HCT116 (cell line): ENCODE data around the gene GRM1. TPM values are rescaled to one million over a fixed set of nuclear protein-coding genes. Genes with fewer than 3 reads are reported as not detected.

ENCODE experiments used
- ATAC-seq: fragments of 200-7000 bp; cut with Tn5 transposase; 2 replicates; pipeline ENCODE4 v1.9.1; 2020; ENCODE audit warnings: mild to moderate bottlenecking, moderate library complexity
- BruUV-seq: library from RNA; stranded (reverse); fragments of 400-500 nt; replicated peaks from 2 replicates; lab custom pipeline; 2021; lab: Mats Ljungman, UMichigan
- CTCF ChIA-PET: fragments of 300-600 bp; sonication (Branson Sonifier 250); formaldehyde crosslinking; loops from one replicate; lab custom pipeline; 2021; ENCODE audit warnings: antibody characterized with exemption; lab: Charles Lee
- POLR2A ChIA-PET: fragments of 300-600, 350-600 bp; sonication (Branson Sonifier 250); formaldehyde crosslinking; loops from one replicate; lab custom pipeline; 2021; ENCODE audit warnings: antibody characterized with exemption; lab: Charles Lee
- RAD21 ChIA-PET, 2 experiments: fragments of 300-600 bp; sonication (Branson Sonifier 250); formaldehyde crosslinking; loops; one replicate each; lab custom pipeline; 2023; ENCODE audit warnings: low total read pairs in 2 of 2; ENCODE audit not compliant: uncharacterized antibody in 2 of 2, unreplicated experiment in 2 of 2, low non-redundant PET in 1 of 2; lab: Charles Lee
- DNase-seq: peaks from one replicate; pipeline ENCODE4 v3.0.0-alpha.2; 2010; ENCODE audit warnings: low read depth, low spot score
- H2AFZ ChIP-seq: fragments of 200-600 bp; shearing (Covaris generic), sonication (generic); 2 replicates; pipeline ENCODE4 v1.6.1; 2017; ENCODE audit warnings: low read depth, mixed run types, mixed read lengths, antibody characterized with exemption, low read length; ENCODE audit not compliant: poor library complexity, severe bottlenecking
- H3K27ac ChIP-seq: 2 replicates; pipeline ENCODE4 v1.5.1; 2012; ENCODE audit warnings: low read depth, low read length
- H3K27me3 ChIP-seq: fragments of 200-600 bp; sonication (generic); 2 replicates; pipeline ENCODE4 v1.6.1; 2016; ENCODE audit warnings: mixed run types, low read length, mixed read lengths; ENCODE audit not compliant: insufficient read depth
- H3K36me3 ChIP-seq, 2 experiments: fragments of 200-500 bp in 1 of 2; fragments of 200-600 bp in 1 of 2; sonication (Bioruptor generic) in 1 of 2; sonication (generic) in 1 of 2; 2 replicates each; pipeline versions ENCODE4 v1.5.1 to v1.6.1; 2014 to 2016; ENCODE audit warnings: low read length in 2 of 2, inconsistent platforms in 1 of 2, mixed read lengths in 1 of 2, mixed run types in 1 of 2; ENCODE audit not compliant: insufficient read depth in 2 of 2, control insufficient read depth in 1 of 2
- H3K4me1 ChIP-seq, 2 experiments: fragments of 200-600 bp in 1 of 2; sonication (generic) in 1 of 2; 2 replicates each; pipeline versions ENCODE4 v1.5.1 to v1.6.1; 2012 to 2017; ENCODE audit warnings: low read length in 2 of 2, inconsistent platforms in 1 of 2, mild to moderate bottlenecking in 1 of 2, mixed read lengths in 1 of 2, mixed run types in 1 of 2, moderate library complexity in 1 of 2; ENCODE audit not compliant: insufficient read depth in 2 of 2, control insufficient read depth in 1 of 2
- H3K4me2 ChIP-seq: fragments of 200-600 bp; sonication (generic); 2 replicates; pipeline ENCODE4 v1.6.1; 2017; ENCODE audit warnings: mixed run types, low read length, mixed read lengths
- H3K4me3 ChIP-seq, 2 experiments: fragments of 200-600 bp in 1 of 2; sonication (generic) in 1 of 2; replicated peaks in 1 of 2; 2 replicates each; pipeline ENCODE4 v1.5.1; 2011 to 2016; ENCODE audit warnings: low read length in 2 of 2, control low read depth in 1 of 2, low read depth in 1 of 2, mild to moderate bottlenecking in 1 of 2, mixed read lengths in 1 of 2, mixed run types in 1 of 2
- H3K79me2 ChIP-seq: fragments of 200-600 bp; sonication (generic); 2 replicates; pipeline ENCODE4 v1.6.1; 2017; ENCODE audit warnings: mild to moderate bottlenecking, mixed run types, low read length, moderate library complexity, mixed read lengths; ENCODE audit not compliant: insufficient read depth
- H3K9ac ChIP-seq: fragments of 200-600 bp; sonication (generic); 2 replicates; pipeline ENCODE4 v1.6.1; 2016; ENCODE audit warnings: low read length, mixed read lengths
- H3K9me2 ChIP-seq: fragments of 200-600 bp; sonication (generic), shearing (Covaris generic); 2 replicates; pipeline ENCODE4 v1.6.1; 2017; ENCODE audit warnings: mixed run types, mild to moderate bottlenecking, moderate library complexity; ENCODE audit not compliant: insufficient read depth
- H3K9me3 ChIP-seq, 2 experiments: fragments of 200-500 bp in 1 of 2; fragments of 200-600 bp in 1 of 2; sonication (Bioruptor generic) in 1 of 2; sonication (generic) in 1 of 2; 2 replicates each; pipeline ENCODE4 v1.6.1; 2014 to 2017; ENCODE audit warnings: low read length in 2 of 2, mixed read lengths in 2 of 2, inconsistent platforms in 1 of 2, low read depth in 1 of 2, mild to moderate bottlenecking in 1 of 2, mixed run types in 1 of 2, moderate library complexity in 1 of 2; ENCODE audit not compliant: control insufficient read depth in 1 of 2, insufficient read depth in 1 of 2
- H4K20me1 ChIP-seq: fragments of 200-600 bp; sonication (generic), shearing (Covaris generic); 2 replicates; pipeline ENCODE4 v1.6.1; 2017; ENCODE audit warnings: mixed run types, mild to moderate bottlenecking, moderate library complexity; ENCODE audit not compliant: insufficient read depth
- ATF3 ChIP-seq: IDR thresholded peaks from 2 replicates; pipeline ENCODE4 v1.6.1; 2012
- CBX3 ChIP-seq: IDR thresholded peaks from 2 replicates; pipeline ENCODE4 v1.6.1; 2012; ENCODE audit warnings: low read depth
- CEBPB ChIP-seq: IDR thresholded peaks from 2 replicates; pipeline ENCODE4 v1.6.1; 2012; ENCODE audit warnings: low read depth
- CTCF ChIP-seq, 3 experiments: fragments of 200-600 bp in 1 of 3; sonication (generic) in 1 of 3; IDR thresholded peaks in 2 of 3; conservative IDR thresholded peaks in 1 of 3; 2 replicates each; pipeline ENCODE4 v1.5.1; 2012 to 2017; ENCODE audit warnings: low read depth in 2 of 3, low read length in 2 of 3, antibody characterized with exemption in 1 of 3, borderline replicate concordance in 1 of 3, control low read depth in 1 of 3, mild to moderate bottlenecking in 1 of 3, mixed read lengths in 1 of 3, mixed run types in 1 of 3, moderate library complexity in 1 of 3; ENCODE audit not compliant: insufficient read depth in 1 of 3
- EGR1 ChIP-seq: IDR thresholded peaks from 2 replicates; pipeline ENCODE4 v1.6.1; 2012; ENCODE audit warnings: low read depth
- ELF1 ChIP-seq: IDR thresholded peaks from 2 replicates; pipeline ENCODE4 v1.6.1; 2012; ENCODE audit warnings: low read depth, borderline replicate concordance
- EZH2 ChIP-seq: fragments of 200-600 bp; sonication (generic); IDR thresholded peaks from 2 replicates; pipeline ENCODE4 v1.6.1; 2017; ENCODE audit warnings: antibody characterized with exemption, mixed run types
- EZH2phosphoT487 ChIP-seq: fragments of 200-600 bp; IDR thresholded peaks from 2 replicates; pipeline ENCODE4 v1.6.1; 2018; ENCODE audit warnings: antibody characterized with exemption, borderline replicate concordance
- MAX ChIP-seq: IDR thresholded peaks from 2 replicates; pipeline ENCODE4 v1.6.1; 2012
- POLR2AphosphoS5 ChIP-seq: IDR thresholded peaks from 2 replicates; pipeline ENCODE4 v1.6.1; 2011; ENCODE audit warnings: mild to moderate bottlenecking, low read depth, low read length, moderate library complexity
- REST ChIP-seq: IDR thresholded peaks from 2 replicates; pipeline ENCODE4 v1.6.1; 2012; ENCODE audit warnings: low read depth
- SIN3A ChIP-seq: IDR thresholded peaks from 2 replicates; pipeline ENCODE4 v1.6.1; 2012; ENCODE audit warnings: low read depth
- TCF7L2 ChIP-seq: IDR thresholded peaks from 2 replicates; pipeline ENCODE4 v1.7.0; 2011; ENCODE audit warnings: borderline replicate concordance, inconsistent platforms; ENCODE audit not compliant: insufficient read depth, insufficient read length; ENCODE audit errors: extremely low read depth
- ZBTB33 ChIP-seq: IDR thresholded peaks from 2 replicates; pipeline ENCODE4 v1.6.1; 2011; ENCODE audit warnings: mild to moderate bottlenecking, low read length, moderate library complexity; ENCODE audit not compliant: insufficient replicate concordance; ENCODE audit errors: extremely low read depth
- ZFX ChIP-seq: fragments of 450-650 bp; IDR thresholded peaks from 2 replicates; pipeline ENCODE4 v1.6.1; 2017
- intact Hi-C: fragments of 100-400 bp; cut with micrococcal nuclease; formaldehyde crosslinking; loops from 2 replicates; pipeline ENCODE4 v1.10.0; 2022
- total RNA-seq: library from RNA; stranded (reverse); gene quantifications from one replicate; pipeline ENCODE4 v1.2.1, GENCODE V29; 2021; ENCODE audit not compliant: unreplicated experiment

Gene GRM1
- total RNA-seq, 1 experiment from 2014 or later: not detected

GRCh38 chr6:146315381-146316174, 286.7 kb downstream of the GRM1 start:
- ATAC-seq: no peak
- H3K36me3 ChIP-seq: no peaks in the 10 kb centered on the region
- no peak overlapping the region for H3K27ac ChIP-seq
- no peak overlapping the region for H3K4me3 ChIP-seq
- POLR2A ChIA-PET: no interaction called here
- CTCF ChIA-PET: no interaction called here
- H3K9me2 ChIP-seq: no peaks in the 10 kb centered on the region
- no peak overlapping the region for H3K4me2 ChIP-seq
- H3K27me3 ChIP-seq: no peaks in the 10 kb centered on the region; the same call in 1 of the 2 replicates
- H3K4me1 ChIP-seq: no peaks in the 10 kb centered on the region
- no peak overlapping the region for H3K9ac ChIP-seq
- no peak overlapping the region for H2AFZ ChIP-seq
- no peaks in the 10 kb centered on the region for H3K9me3 ChIP-seq
- no TSS peak for BruUV-seq
- RAD21 ChIA-PET: no interaction called here
- intact Hi-C loops: no loop called here
- TF ChIP-seq ZFX (no peak), CEBPB (no peak), SIN3A (no peak), CTCF (IDR thresholded peaks at IDR 0.05 in 2 of 3, conservative IDR thresholded peaks at IDR 0.05 in 1 of 3; ENCODE audit: borderline replicate concordance in 1 of 3, insufficient read depth in 1 of 3, low read depth in 2 of 3, low read length in 2 of 3) (no peak), EGR1 (no peak), CBX3 (no peak), EZH2phosphoT487 (no peak), TCF7L2 (no peak), ELF1 (no peak), EZH2 (no peak), REST (no peak), ATF3 (no peak), MAX (no peak), ZBTB33 (no peak), POLR2AphosphoS5 (no peak)
- TF ChIP-seq, all 23 proteins: peak for 0
- DNase-seq: no peak
- H4K20me1 ChIP-seq: no peaks in the 10 kb centered on the region
- H3K79me2 ChIP-seq: no peaks in the 10 kb centered on the region
